GM13977 (cell line): ENCODE results near the gene SLC22A23.

Experiments used
- DNase-seq: peaks from one replicate; pipeline ENCODE4 v3.0.0; 2012; ENCODE audit warnings: low spot score
- in situ Hi-C: fragments of 300-500 bp; cut with MboI; formaldehyde crosslinking; loops from one replicate; pipeline ENCODE4 v1.12.0; 2022; ENCODE audit warnings: low sequenced_read_pairs, low pct_unique_long_range_greater_than_20kb, mixed read lengths, inconsistent platforms; ENCODE audit not compliant: unreplicated experiment
- TF ChIP-seq, protein P1 (sequence below): IDR thresholded peaks from 2 replicates; pipeline ENCODE4 v1.5.1; 2012; ENCODE audit warnings: mild to moderate bottlenecking, control low read depth; ENCODE audit not compliant: insufficient read depth; ENCODE audit errors: extremely low read depth, missing control alignments

SLC22A23 gene

DNA sequence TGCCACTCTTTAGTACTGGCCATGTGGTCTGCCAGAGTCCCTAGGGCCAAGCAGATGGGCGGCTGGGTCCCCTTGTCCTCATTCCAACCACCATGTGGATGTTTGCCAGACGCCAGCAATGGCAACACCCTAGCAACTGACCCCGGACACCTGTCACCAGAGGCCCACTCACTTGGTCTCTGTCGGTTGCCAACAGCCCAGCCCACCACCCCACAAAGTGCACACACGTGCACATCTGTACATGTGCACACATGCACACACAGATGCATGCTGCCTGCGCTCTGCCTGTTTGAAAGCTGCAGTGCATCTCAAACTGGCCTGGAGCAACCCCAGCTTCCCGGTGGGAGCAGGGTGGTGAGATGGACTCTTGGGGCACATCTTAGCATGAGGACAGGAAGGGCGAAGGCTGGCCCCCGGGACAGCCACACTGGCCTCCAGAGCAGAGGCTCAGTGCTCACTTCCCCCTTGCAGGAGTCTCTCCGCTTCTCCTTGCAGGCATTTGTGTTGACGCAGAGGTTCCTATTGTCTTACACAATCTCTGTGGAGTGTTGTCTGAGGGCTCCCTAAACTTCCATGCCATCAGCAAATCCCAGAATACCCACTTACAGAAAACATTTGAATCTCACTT is 144.1 kb downstream of the SLC22A23 start:
- in situ Hi-C loops = no loop called here
- DNase-seq = no peak
- TF ChIP-seq, protein P1, sequence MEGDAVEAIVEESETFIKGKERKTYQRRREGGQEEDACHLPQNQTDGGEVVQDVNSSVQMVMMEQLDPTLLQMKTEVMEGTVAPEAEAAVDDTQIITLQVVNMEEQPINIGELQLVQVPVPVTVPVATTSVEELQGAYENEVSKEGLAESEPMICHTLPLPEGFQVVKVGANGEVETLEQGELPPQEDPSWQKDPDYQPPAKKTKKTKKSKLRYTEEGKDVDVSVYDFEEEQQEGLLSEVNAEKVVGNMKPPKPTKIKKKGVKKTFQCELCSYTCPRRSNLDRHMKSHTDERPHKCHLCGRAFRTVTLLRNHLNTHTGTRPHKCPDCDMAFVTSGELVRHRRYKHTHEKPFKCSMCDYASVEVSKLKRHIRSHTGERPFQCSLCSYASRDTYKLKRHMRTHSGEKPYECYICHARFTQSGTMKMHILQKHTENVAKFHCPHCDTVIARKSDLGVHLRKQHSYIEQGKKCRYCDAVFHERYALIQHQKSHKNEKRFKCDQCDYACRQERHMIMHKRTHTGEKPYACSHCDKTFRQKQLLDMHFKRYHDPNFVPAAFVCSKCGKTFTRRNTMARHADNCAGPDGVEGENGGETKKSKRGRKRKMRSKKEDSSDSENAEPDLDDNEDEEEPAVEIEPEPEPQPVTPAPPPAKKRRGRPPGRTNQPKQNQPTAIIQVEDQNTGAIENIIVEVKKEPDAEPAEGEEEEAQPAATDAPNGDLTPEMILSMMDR = no peak

DNA sequence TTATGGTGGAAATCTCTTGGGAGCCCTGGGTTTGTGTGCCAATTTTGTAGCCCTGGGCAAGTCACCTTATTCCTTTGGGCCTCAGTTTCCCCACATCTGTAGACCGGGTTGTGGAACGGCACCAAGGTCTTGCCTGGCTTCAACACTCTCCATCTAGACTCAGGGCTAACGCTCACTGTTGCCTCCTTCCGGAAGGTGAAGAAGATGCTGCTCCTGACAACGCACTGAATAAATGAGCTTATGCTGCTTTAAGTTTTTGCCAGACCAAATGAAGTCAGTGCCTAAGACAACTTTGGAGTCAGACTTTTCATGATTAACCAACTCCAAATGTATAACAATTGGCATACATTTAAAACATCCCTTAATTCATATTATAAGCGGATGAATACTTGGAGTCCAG is 145.0 kb downstream of the SLC22A23 start:
- DNase-seq = no peak

DNA sequence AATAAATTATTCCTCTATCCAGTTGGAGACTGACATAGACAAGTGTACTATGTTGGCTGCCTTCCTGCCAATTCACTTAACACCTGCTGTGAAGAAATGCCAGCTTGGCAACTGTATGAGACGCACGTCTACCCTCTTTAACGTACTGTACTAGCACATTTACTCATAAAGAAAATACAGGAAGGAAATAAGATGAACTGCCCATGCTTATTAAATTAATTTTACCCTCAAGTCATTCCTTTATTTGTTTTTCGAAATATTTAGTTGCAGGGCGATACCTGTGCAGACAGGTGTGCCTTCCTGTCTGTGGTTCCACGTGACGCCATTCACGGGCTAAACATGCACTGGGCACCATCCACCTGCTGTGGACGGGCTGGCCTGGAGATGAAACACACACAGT is 146.1 kb downstream of the SLC22A23 start:
- in situ Hi-C loops = no loop called here
- DNase-seq = no peak

More for the DNA sequence above, 145.0 kb downstream of the SLC22A23 start:
- in situ Hi-C loops = no loop called here
- TF ChIP-seq, protein P1 = no peak

DNA sequence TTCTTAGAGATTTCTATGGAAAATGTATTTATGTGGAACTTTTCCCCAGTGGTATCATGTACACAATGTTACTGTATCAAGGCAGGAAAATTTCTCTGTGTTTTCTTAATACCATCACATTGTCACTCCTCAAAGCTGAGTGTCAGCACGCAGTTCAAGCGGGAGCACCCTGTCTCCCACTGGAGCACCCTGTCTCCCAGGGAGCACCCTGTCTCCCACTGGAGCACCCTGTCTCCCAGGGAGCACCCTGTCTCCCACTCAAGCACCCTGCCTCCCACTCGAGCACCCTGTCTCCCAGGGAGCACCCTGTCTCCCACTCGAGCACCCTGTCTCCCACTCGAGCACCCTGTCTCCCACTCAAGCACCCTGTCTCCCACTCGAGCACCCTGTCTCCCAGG is 146.8 kb downstream of the SLC22A23 start:
- no peak for DNase-seq
- in situ Hi-C loops = no loop called here
- TF ChIP-seq, protein P1 = no peak

More for the DNA sequence above, 146.1 kb downstream of the SLC22A23 start:
- TF ChIP-seq, protein P1 = no peak

DNA sequence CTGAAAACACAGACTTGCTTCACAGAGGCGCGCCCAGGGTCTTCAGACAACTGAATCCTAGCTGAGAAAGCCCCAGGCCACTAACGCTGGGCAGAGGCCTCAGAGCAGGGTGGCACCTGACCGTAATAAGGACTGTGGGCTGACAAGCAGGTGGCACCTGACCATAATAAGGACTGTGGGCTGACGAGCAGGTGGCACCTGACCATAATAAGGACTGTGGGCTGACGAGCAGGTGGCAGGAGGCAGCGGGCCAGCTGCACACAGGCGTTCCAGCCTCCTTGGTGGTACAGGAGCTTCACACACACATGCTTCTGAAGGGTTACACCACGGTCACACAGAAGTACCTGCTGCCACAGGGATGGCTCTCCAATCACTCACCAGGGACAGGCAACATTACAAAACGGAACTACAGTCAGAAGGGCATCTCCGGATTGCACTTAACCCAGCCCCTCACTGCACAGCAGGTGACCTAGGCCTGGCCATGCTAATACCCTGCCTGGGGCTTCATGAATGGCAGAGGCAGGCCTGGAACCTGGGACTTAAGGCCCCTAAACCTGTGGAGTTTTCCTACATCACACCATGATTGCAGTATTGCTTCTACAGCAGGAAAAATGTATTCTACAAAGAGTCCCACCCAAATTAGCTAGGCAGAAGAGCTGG is 147.3 kb downstream of the SLC22A23 start:
- TF ChIP-seq, protein P1 = no peak
- in situ Hi-C loops = no loop called here
- no peak for DNase-seq

DNA sequence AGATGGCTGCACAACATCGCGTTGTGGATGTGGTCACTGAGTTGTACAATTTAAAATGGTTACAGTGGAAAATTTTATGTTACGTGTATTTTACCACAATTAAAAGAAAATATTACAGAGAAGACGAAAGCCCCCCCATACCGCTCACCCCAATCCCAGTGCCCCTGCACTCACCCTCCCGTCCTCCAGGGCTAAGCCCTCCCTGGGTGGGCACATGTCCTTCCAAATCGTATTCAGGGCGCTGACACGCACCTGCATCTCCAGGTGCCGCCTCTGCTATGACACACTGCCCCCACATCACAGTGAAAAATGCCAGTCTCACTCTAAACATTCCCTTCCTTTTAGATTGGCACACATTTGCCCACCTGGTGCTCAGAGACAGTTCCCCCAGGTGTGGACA is 148.7 kb downstream of the SLC22A23 start:
- TF ChIP-seq, protein P1 = no peak
- in situ Hi-C loops = no loop called here
- no peak for DNase-seq
